Activated CD8-positive, alpha-beta memory T cell treated with anti-CD3 and anti-CD28 coated beads, Interleukin-2, amount 10 ng/mL, durations not matched to agents 7 days and 5 days (primary cell): ENCODE data around the gene CHST8. TPM values are rescaled to one million over a fixed set of nuclear protein-coding genes. Genes with fewer than 3 reads are reported as not detected.

Source experiments
- ATAC-seq: fragments of 150-1000 bp; cut with Tn5 transposase; one replicate; pipeline ENCODE4 v1.10.0; 2021; ENCODE audit warnings: moderate library complexity
- CTCF ChIA-PET: fragments of 350-600 bp; sonication (Branson Sonifier 250); formaldehyde crosslinking; loops from one replicate; lab custom pipeline; 2021; ENCODE audit warnings: antibody characterized with exemption; lab: Charles Lee
- DNase-seq: peaks from one replicate; pipeline ENCODE4 v3.0.0-alpha.2; 2020
- H3K27ac Mint-ChIP-seq: one replicate; pipeline ENCODE4 v1.8.0; 2021; ENCODE audit warnings: mild to moderate bottlenecking, mixed read lengths
- H3K27me3 Mint-ChIP-seq: one replicate; pipeline ENCODE4 v1.8.0; 2021; ENCODE audit warnings: mixed read lengths
- H3K36me3 Mint-ChIP-seq: one replicate; pipeline ENCODE4 v1.8.0; 2021; ENCODE audit warnings: mild to moderate bottlenecking, mixed read lengths
- H3K4me1 Mint-ChIP-seq: one replicate; pipeline ENCODE4 v1.8.0; 2021; ENCODE audit warnings: mixed read lengths
- H3K4me3 Mint-ChIP-seq: one replicate; pipeline ENCODE4 v1.8.0; 2021; ENCODE audit warnings: mild to moderate bottlenecking, moderate library complexity, mixed read lengths
- H3K9me3 Mint-ChIP-seq: one replicate; pipeline ENCODE4 v1.8.0; 2022; ENCODE audit warnings: low read depth, mixed read lengths
- total RNA-seq, 2 experiments: library from RNA; stranded (reverse); gene quantifications; one replicate each; pipeline ENCODE4 v1.2.3, GENCODE V29; 2021

Gene CHST8
- total RNA-seq, 2 experiments from 2014 or later, result not detected

GRCh38 chr19:33750587-33751435 is 129.1 kb downstream of the CHST8 start:
- H3K27me3 Mint-ChIP-seq, result no peaks in the 10 kb centered on the region
- DNase-seq, result no peak

GRCh38 chr19:33751436-33751770 is 129.7 kb downstream of the CHST8 start:
- H3K4me1 Mint-ChIP-seq, result no peaks in the 10 kb centered on the region
- H3K27ac Mint-ChIP-seq, result no peak overlapping the region
- H3K9me3 Mint-ChIP-seq, result no peaks in the 10 kb centered on the region
- ATAC-seq (no peak), DNase-seq (no peak)
- no peaks in the 10 kb centered on the region for H3K27me3 Mint-ChIP-seq
- no peak overlapping the region for H3K4me3 Mint-ChIP-seq
- CTCF ChIA-PET, result no interaction called here
- no peaks in the 10 kb centered on the region for H3K36me3 Mint-ChIP-seq

More at GRCh38 chr19:33750587-33751435, 129.1 kb downstream of the CHST8 start:
- no peak overlapping the region for H3K27ac Mint-ChIP-seq
- CTCF ChIA-PET, result no interaction called here
- H3K9me3 Mint-ChIP-seq, result no peaks in the 10 kb centered on the region
- H3K4me1 Mint-ChIP-seq, result no peaks in the 10 kb centered on the region
- H3K36me3 Mint-ChIP-seq, result no peaks in the 10 kb centered on the region
- no peak for ATAC-seq
- H3K4me3 Mint-ChIP-seq, result no peak overlapping the region

- Mint-ChIP-seq H3K4me1 (no peaks in the 10 kb centered on the region), H3K4me3 (no peak overlapping the region)
Observed at GRCh38 chr19:33752018-33752800, 130.5 kb downstream of the CHST8 start.

GRCh38 chr19:33752945-33753344 is 131.2 kb downstream of the CHST8 start:
- ATAC-seq (no peak), DNase-seq (no peak)
- no peaks in the 10 kb centered on the region for H3K27me3 Mint-ChIP-seq
- no peak overlapping the region for H3K4me3 Mint-ChIP-seq
- no peaks in the 10 kb centered on the region for H3K9me3 Mint-ChIP-seq
- no peaks in the 10 kb centered on the region for H3K36me3 Mint-ChIP-seq
- CTCF ChIA-PET, result no interaction called here
- H3K4me1 Mint-ChIP-seq, result no peaks in the 10 kb centered on the region
- no peak overlapping the region for H3K27ac Mint-ChIP-seq

More at GRCh38 chr19:33752018-33752800, 130.5 kb downstream of the CHST8 start:
- CTCF ChIA-PET, result no interaction called here
- no peak overlapping the region for H3K27ac Mint-ChIP-seq
- H3K36me3 Mint-ChIP-seq, result no peaks in the 10 kb centered on the region
- no peaks in the 10 kb centered on the region for H3K27me3 Mint-ChIP-seq
- no peaks in the 10 kb centered on the region for H3K9me3 Mint-ChIP-seq
- no peak for DNase-seq
- ATAC-seq, result no peak

- no peak for ATAC-seq
- Mint-ChIP-seq H3K9me3 (no peaks in the 10 kb centered on the region), H3K4me1 (no peaks in the 10 kb centered on the region), H3K27ac (no peak overlapping the region), H3K27me3 (no peaks in the 10 kb centered on the region), H3K36me3 (no peaks in the 10 kb centered on the region), H3K4me3 (no peak overlapping the region)
- CTCF ChIA-PET, result no interaction called here
- DNase-seq, result no peak
Observed at GRCh38 chr19:33754361-33754760, 132.6 kb downstream of the CHST8 start.

GRCh38 chr19:33755099-33756035 is 133.6 kb downstream of the CHST8 start:
- Mint-ChIP-seq H3K27ac (no peak overlapping the region), H3K9me3 (no peaks in the 10 kb centered on the region), H3K36me3 (no peaks in the 10 kb centered on the region), H3K27me3 (no peaks in the 10 kb centered on the region), H3K4me3 (no peak overlapping the region), H3K4me1 (no peaks in the 10 kb centered on the region)
- no peak for DNase-seq
- ATAC-seq, result no peak
- CTCF ChIA-PET, result no interaction called here

GRCh38 chr19:33756177-33756576 is 134.4 kb downstream of the CHST8 start:
- DNase-seq, result no peak
- CTCF ChIA-PET, result no interaction called here
- no peaks in the 10 kb centered on the region for H3K27me3 Mint-ChIP-seq
- no peak overlapping the region for H3K4me3 Mint-ChIP-seq
- no peaks in the 10 kb centered on the region for H3K9me3 Mint-ChIP-seq
- no peaks in the 10 kb centered on the region for H3K4me1 Mint-ChIP-seq
- no peak overlapping the region for H3K27ac Mint-ChIP-seq
- ATAC-seq, result no peak
- no peaks in the 10 kb centered on the region for H3K36me3 Mint-ChIP-seq

- Mint-ChIP-seq H3K4me1 (no peaks in the 10 kb centered on the region), H3K27me3 (no peaks in the 10 kb centered on the region), H3K27ac (no peak overlapping the region), H3K9me3 (no peaks in the 10 kb centered on the region), H3K36me3 (no peaks in the 10 kb centered on the region), H3K4me3 (no peak overlapping the region)
- ATAC-seq (no peak), DNase-seq (no peak)
- CTCF ChIA-PET, result interaction anchor here (0.8 kb wide), 1 partner anchor 19 kb away, joined by 3 read pairs; no protein-coding TSS in a partner anchor
Observed at GRCh38 chr19:33758541-33759013, 136.8 kb downstream of the CHST8 start.

- H3K36me3 Mint-ChIP-seq, result no peaks in the 10 kb centered on the region
- no peak overlapping the region for H3K4me3 Mint-ChIP-seq
- H3K9me3 Mint-ChIP-seq, result no peaks in the 10 kb centered on the region
- no peak for ATAC-seq
- CTCF ChIA-PET, result no interaction called here
- no peak for DNase-seq
- H3K27me3 Mint-ChIP-seq, result no peaks in the 10 kb centered on the region
- H3K4me1 Mint-ChIP-seq, result no peaks in the 10 kb centered on the region
- no peak overlapping the region for H3K27ac Mint-ChIP-seq
Observed at GRCh38 chr19:33759356-33759755, 137.6 kb downstream of the CHST8 start.

GRCh38 chr19:33763633-33764371 is 142.0 kb downstream of the CHST8 start:
- Mint-ChIP-seq H3K4me3 (no peak overlapping the region), H3K36me3 (no peaks in the 10 kb centered on the region), H3K4me1 (no peaks in the 10 kb centered on the region), H3K27ac (no peak overlapping the region), H3K9me3 (no peaks in the 10 kb centered on the region), H3K27me3 (no peaks in the 10 kb centered on the region)
- no peak for DNase-seq
- CTCF ChIA-PET, result interaction anchor here (0.7 to 1.4 kb wide), 2 partner anchors 14 kb away, joined by 3 read pairs; no protein-coding TSS in a partner anchor
- ATAC-seq, result no peak

GRCh38 chr19:33766623-33767022 is 144.9 kb downstream of the CHST8 start:
- H3K36me3 Mint-ChIP-seq, result no peaks in the 10 kb centered on the region
- H3K4me1 Mint-ChIP-seq, result no peaks in the 10 kb centered on the region
- ATAC-seq (no peak), DNase-seq (no peak)
- H3K4me3 Mint-ChIP-seq, result no peak overlapping the region
- H3K27ac Mint-ChIP-seq, result no peak overlapping the region
- no peaks in the 10 kb centered on the region for H3K27me3 Mint-ChIP-seq
- CTCF ChIA-PET, result interaction anchor here (0.9 kb wide), 1 partner anchor 11 kb away, joined by 4 read pairs; no protein-coding TSS in a partner anchor
- no peaks in the 10 kb centered on the region for H3K9me3 Mint-ChIP-seq

GRCh38 chr19:33767898-33768413 is 146.2 kb downstream of the CHST8 start:
- H3K27ac Mint-ChIP-seq, result no peak overlapping the region
- peak; percentile 48 for DNase-seq

More at GRCh38 chr19:33767898-33768413, 146.2 kb downstream of the CHST8 start:
- Mint-ChIP-seq H3K27me3 (no peaks in the 10 kb centered on the region), H3K9me3 (no peaks in the 10 kb centered on the region), H3K36me3 (no peaks in the 10 kb centered on the region), H3K4me3 (no peak overlapping the region), H3K4me1 (no peaks in the 10 kb centered on the region)
- no peak for ATAC-seq
- CTCF ChIA-PET, result interaction anchor here (1.3 kb wide), 1 partner anchor 10 kb away, joined by 9 read pairs; no protein-coding TSS in a partner anchor
